ENCODE data around the gene PTPRT. TPM values are rescaled to one million over a fixed set of nuclear protein-coding genes. Genes with fewer than 3 reads are reported as not detected.

The PTPRT gene
- total and polyA plus RNA-seq, 2 of the 4 experiments (the other 2 are of a cell fraction), result not detected

- CTCF ChIA-PET, result no interaction called here
- dilution Hi-C loops (cut with HindIII; ENCODE audit: low sequenced_read_pairs, unreplicated experiment), result no loop called here
These were observed 828.2 kb downstream of the PTPRT start for GRCh38 chr20:42361402-42361970.

More at GRCh38 chr20:42361402-42361970, 828.2 kb downstream of the PTPRT start:
- H3K56ac ChIP-seq (ENCODE audit: extremely low read depth, insufficient read depth, low read length), result no peak overlapping the region
- DNase-seq (no peak), ATAC-seq (ENCODE audit: low read depth) (no peak)
- H4K91ac ChIP-seq (ENCODE audit: insufficient read depth, low read depth, low read length), result no peak overlapping the region
- H4K20me1 ChIP-seq (ENCODE audit: insufficient read depth, low read length), result no peaks in the 10 kb centered on the region
- H3K4ac ChIP-seq (ENCODE audit: low read depth, low read length), result no peak overlapping the region
- intact Hi-C loops (cut with micrococcal nuclease) (no loop called here), in situ Hi-C loops (cut with MboI; ENCODE audit: low sequenced_read_pairs) (no loop called here)
- no peak overlapping the region for H2BK5ac ChIP-seq (ENCODE audit: low read depth, low read length, poor library complexity, severe bottlenecking)
- no peak overlapping the region for H2BK120ac ChIP-seq (ENCODE audit: low read depth, low read length)
- no peaks in the 10 kb centered on the region for H3K4me1 ChIP-seq (ENCODE audit: control insufficient read depth, insufficient read depth, low read length)
- no peak overlapping the region for H2AK9ac ChIP-seq (replicated peaks; ENCODE audit: low read depth, low read length, poor library complexity)
- H3K27ac ChIP-seq (ENCODE audit: insufficient read depth, low read length), result no peak overlapping the region
- no peak overlapping the region for H2AFZ ChIP-seq (replicated peaks; ENCODE audit: low read length, poor library complexity)
- no peak overlapping the region for H3K23ac ChIP-seq (ENCODE audit: low read depth, low read length)
- 20% methylated on average over 2 of the region's 6 CpGs; no CpG with 5 or more reads in 1 of the 2 experiments for WGBS, 2 experiments (ENCODE audit: extremely low coverage in 2 of 2, insufficient read length in 1 of 2)
- no peak overlapping the region for H2BK20ac ChIP-seq (ENCODE audit: low read depth, low read length)
- no peaks in the 10 kb centered on the region for H3K27me3 ChIP-seq (ENCODE audit: control insufficient read depth, insufficient read depth, low read length)
- H3K18ac ChIP-seq (ENCODE audit: low read depth, low read length), result no peak overlapping the region
- no peak overlapping the region for H4K8ac ChIP-seq (ENCODE audit: low read depth in 2 of 2, low read length in 2 of 2)
- no peak overlapping the region for H2AK5ac ChIP-seq (ENCODE audit: low read depth, low read length)
- no TSS peak for BruUV-seq (replicated peaks)
- peaks cover 35% of the 10 kb centered on the region for H3K9me3 ChIP-seq (ENCODE audit: control insufficient read depth, insufficient read depth, low read length)
- no peak overlapping the region for H4K5ac ChIP-seq (ENCODE audit: low read depth, low read length)
- no peak overlapping the region for H3K14ac ChIP-seq (replicated peaks; ENCODE audit: low read depth, low read length)
- no peak overlapping the region for H3K4me2 ChIP-seq (ENCODE audit: low read depth, low read length)
- no peak overlapping the region for H3K4me3 ChIP-seq (ENCODE audit: insufficient read depth, low read depth, low read length)
- H2BK15ac ChIP-seq (ENCODE audit: low read depth, low read length), result no peak overlapping the region
- no peaks in the 10 kb centered on the region for H3K36me3 ChIP-seq (ENCODE audit: control insufficient read depth, insufficient read depth, low read length)
- POLR2A ChIA-PET (ENCODE audit: unreplicated experiment), result no interaction called here
- no peaks in the 10 kb centered on the region for H3K79me1 ChIP-seq (ENCODE audit: low read depth in 1 of 2, low read length in 2 of 2)
- no peak for TF ChIP-seq SMC3 (IDR thresholded peaks at IDR 0.05; ENCODE audit: low read depth, low read length)
- TF ChIP-seq RFX5 (IDR thresholded peaks at IDR 0.05; ENCODE audit: low read depth, low read length), result no peak
- no peak for TF ChIP-seq FOS (IDR thresholded peaks at IDR 0.05; ENCODE audit: low read depth, low read length)
- TF ChIP-seq MXI1 (IDR thresholded peaks at IDR 0.05; ENCODE audit: borderline replicate concordance, low read depth, low read length), result no peak
- no peak for TF ChIP-seq ELK1 (IDR thresholded peaks at IDR 0.05; ENCODE audit: borderline replicate concordance, low read depth, low read length)
- TF ChIP-seq RAD21 (IDR thresholded peaks at IDR 0.05; ENCODE audit: low read length), result no peak
- no peak for TF ChIP-seq MAFK (IDR thresholded peaks at IDR 0.05; ENCODE audit: low read depth, low read length)
- TF ChIP-seq CTCF (conservative IDR thresholded peaks at IDR 0.05; ENCODE audit: low read depth, low read length), result no peak
- H3K9me1 ChIP-seq (ENCODE audit: insufficient read depth, low read length), result no peaks in the 10 kb centered on the region
- H3K9ac ChIP-seq (ENCODE audit: low read depth, low read length), result no peak overlapping the region

Measured in IMR-90 (cell line).